GM19328 (cell line): ENCODE data around the gene CDKN2C.

Experiments used
- ATAC-seq: cut with Tn5 transposase; IDR thresholded peaks from one replicate; pipeline ENCODE4 v1.9.1; 2021; ENCODE audit warnings: mild to moderate bottlenecking, moderate library complexity; ENCODE audit not compliant: unreplicated experiment

Gene CDKN2C

GRCh38 chr1:51014878-51015277 lies 44.8 kb downstream of the CDKN2C start:
- no peak for ATAC-seq

GRCh38 chr1:51019811-51020210 lies 49.8 kb downstream of the CDKN2C start:
- ATAC-seq = no peak
